Activated T-cell treated with anti-CD3 and anti-CD28 coated beads, Interleukin-2, amount 50 U/mL, for 1 hour (primary cell): ENCODE results near the gene PHAF1.

Experiments
- DNase-seq: peaks from one replicate; pipeline ENCODE4 v3.0.0-alpha.2; 2020

Gene PHAF1

DNA sequence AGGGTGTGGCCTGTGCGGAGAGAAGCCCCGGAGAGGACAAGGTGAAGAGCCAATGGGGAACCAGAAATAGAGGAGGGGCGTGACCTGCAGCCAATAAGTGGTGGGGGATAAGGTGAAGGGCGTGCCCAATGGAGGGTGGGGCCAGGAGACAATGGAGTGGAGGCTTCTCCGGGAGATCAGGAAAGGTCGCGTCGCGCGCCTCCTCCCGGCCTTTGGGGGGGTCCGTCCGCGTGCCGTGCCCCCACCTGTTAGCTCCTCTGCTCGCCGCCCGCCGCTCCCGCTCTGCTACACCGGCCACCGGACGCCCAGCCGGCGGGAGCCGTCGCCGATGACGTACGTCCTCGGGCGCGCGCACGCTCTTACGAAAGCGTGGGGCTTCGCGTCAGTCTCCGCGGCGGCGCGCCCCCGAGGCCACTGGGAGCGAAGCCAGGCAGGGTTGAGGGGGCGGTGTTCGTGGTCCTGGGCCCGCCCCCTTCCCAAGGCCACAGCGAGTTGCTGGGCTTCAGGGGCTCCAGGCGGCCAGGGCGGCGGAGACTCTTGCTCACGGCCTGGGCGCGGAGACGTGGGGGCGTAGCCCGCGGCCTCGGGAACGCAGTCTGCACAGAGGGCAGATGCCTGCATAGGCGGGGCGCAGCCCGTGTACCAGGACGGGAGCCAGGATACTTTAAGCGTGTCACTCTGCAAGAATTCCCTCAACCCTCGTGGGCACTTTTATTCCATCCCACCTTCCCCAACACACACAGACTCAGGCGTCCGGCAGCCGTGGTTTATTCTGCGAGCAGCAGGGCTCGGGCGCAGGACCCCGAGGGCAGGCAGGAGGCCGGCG is 74.1 kb downstream of the PHAF1 start, which contains the start of gene MATCAP1:
MATCAP1 (minus strand) TSS at position 337 of the 826 bp plus-strand sequence. CDS start 3,353 bp downstream, outside the sequence.
- DNase-seq: peak; percentile 90

- no peak for DNase-seq
These were observed 74.8 kb downstream of the PHAF1 start for GRCh38 chr16:67184453-67184994.

- peak; percentile 87 for DNase-seq
These were observed 75.4 kb downstream of the PHAF1 start for GRCh38 chr16:67184995-67185650.

- DNase-seq: no peak
These were observed 76.0 kb downstream of the PHAF1 start for GRCh38 chr16:67185651-67186134.

DNA sequence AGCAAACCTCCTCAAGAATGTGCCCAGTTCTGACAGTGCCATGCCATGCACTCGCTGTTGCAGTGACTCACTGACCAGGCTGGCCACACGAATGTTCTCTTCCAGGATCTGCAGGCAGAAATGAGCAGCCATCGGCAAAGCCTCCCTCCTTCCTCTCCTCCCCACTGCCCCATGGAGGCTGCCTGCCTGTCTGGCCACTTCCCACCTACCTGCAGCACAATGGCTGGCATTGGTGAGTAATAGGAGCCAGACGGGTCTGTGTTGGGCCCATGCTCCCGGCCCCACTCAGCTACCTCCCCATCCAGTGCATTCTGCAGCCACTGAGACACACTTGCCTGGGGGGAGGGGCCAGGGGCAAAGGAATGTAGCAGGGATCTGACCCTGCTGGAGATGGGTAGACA is 76.8 kb downstream of the PHAF1 start:
- no peak for DNase-seq

- no peak for DNase-seq
These were observed 77.6 kb downstream of the PHAF1 start for GRCh38 chr16:67187175-67187890.

GRCh38 chr16:67188323-67188722 is 78.6 kb downstream of the PHAF1 start:
- no peak for DNase-seq

DNA sequence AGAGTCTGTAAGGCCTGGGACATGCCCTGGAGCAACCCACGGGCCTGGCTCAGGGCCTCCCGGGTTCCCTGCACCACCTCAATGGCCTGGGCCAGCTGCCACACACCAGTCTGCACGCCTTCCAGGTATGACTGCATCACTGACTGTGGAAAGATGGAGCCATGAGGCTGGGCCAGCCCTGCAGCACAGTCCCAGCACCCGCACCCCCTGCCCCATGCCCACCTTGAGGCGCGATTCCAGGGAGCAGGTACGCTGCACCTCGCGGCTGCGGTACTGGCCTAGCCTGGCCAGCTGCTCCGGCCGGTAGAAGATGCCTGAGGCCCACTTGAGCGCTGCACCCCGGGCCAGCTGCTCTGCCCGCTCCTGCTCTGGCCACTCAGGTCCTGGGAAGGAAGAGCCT is 79.1 kb downstream of the PHAF1 start:
- DNase-seq: no peak

DNA sequence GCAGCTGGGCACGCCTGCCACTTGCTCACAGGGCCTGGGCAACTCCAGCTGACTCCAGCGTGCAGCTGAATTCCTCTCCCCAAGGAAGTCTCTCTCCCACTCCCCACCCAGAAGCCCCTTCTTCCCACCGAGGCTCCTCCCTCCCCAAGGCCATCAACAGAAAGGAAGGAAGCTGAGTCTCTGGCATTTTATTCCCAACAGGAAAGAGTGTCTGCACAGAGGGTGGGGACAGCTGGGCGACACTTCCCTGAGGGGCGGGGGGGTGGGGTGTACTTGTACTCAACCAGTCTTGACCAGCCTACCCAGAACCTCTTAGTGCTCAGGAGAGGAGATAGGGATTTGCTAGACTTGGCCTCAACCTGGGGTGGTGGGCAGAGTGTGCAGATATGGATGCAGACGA is 80.3 kb downstream of the PHAF1 start, which contains the start of gene EXOC3L1:
EXOC3L1 (minus strand) TSS at position 96 of the 400 bp plus-strand sequence. CDS start 460 bp downstream, outside the sequence.
- no peak for DNase-seq

DNA sequence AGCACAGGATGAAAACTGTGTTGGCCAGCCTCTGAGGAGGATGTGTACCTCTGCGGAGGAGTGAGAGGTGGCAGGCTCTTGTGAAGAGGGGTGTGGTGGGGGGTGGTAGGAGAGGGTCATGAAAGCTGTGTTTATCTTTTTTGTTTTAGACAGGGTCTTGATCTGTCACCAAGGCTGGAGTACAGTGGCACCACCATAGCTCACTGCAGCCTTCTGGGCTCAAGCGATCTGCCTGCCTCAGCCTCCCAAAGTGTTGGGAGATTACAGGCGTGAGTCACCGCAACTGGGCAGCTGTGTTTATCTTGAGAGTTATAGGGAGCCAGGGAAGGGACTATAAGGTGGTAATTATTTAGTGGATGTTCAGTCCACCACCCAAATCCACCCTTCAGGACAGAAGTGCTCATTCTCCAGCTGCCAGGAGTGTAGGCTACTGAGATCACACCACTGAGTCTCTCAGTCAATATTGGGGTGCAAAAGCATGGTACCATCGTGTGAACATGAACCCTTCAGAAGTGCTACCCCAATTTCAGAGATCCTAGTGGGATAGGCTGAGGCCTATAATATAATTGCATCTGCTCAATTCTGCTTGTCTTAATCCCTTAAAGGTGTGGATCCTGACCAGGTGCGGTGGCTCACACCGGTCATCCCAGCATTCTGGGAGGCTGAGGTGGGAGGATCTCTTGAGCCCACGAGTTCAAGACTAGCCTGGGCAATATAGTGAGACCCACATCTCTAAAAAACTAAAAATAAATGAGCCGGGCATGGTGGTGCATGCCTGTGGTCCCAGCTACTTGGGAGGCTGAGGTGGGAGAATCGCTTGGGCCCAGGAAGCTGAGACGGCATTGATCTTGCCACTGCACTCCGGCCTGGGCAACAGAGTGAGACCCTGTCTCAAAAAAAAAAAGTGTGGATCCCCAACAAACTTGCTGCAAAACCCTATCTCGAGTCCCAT is 81.0 kb downstream of the PHAF1 start:
- DNase-seq: no peak

GRCh38 chr16:67191411-67191994 is 81.8 kb downstream of the PHAF1 start:
- DNase-seq: no peak

- peak; percentile 83 for DNase-seq
These were observed 82.4 kb downstream of the PHAF1 start, which contains the start of gene E2F4 for GRCh38 chr16:67191995-67192681. Gene E2F4 (plus strand): TSS chr16:67192155. CDS start chr16:67192228, 73 bp downstream.

GRCh38 chr16:67192781-67193361 is 83.1 kb downstream of the PHAF1 start:
- DNase-seq: no peak

GRCh38 chr16:67193536-67193935 is 83.8 kb downstream of the PHAF1 start:
- no peak for DNase-seq

DNA sequence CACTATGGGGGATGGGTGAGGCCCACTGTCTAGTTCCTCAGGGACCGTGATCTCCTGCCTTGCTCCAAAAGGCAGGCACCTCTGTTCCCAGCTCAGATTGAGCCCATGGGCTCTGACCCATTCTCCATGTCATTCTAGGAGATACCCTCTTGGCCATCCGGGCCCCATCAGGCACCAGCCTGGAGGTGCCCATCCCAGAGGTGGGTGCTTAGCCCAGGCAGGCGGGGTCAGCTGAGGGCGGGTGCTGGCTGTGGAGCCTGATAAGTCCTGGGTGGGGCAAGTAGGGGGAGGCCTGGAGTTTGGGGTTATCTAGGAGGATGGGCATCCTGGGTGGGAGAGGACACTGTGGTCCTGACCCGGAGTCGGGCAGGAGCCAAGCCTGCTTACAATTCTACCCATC is 84.5 kb downstream of the PHAF1 start:
- no peak for DNase-seq

DNA sequence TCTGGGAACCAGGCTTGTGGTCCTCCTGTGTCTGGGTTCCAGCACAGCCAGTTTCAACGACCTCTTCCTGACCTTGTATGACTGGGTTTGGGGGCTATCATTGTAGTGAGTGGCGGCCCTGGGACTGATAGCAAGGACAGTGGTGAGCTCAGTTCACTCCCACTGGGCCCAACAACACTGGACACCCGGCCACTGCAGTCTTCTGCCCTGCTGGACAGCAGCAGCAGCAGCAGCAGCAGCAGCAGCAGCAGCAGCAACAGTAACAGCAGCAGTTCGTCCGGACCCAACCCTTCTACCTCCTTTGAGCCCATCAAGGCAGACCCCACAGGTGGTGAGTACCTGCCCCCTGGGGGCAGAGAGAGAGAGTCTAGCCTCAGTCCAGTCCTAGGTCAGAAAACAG is 85.9 kb downstream of the PHAF1 start:
- DNase-seq: no peak

DNA sequence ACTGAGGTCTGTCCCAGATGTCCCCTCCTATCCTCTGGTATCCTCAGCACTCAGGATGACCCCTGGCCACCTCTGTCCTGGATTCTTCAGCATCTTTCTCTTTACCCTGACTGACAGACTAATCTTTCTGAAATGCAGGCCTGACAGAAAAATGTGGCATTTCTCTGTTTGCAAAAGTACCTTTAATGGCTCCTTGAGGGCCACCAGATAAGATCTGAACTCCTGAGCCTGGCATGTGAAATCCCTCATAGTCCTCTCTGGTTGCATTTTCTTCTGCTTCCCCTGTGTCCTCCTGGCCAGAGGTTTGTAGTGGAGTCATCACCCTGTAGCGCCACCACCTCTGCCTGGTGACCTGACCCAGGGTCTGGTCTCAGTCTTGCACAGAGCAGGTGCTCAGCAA is 87.1 kb downstream of the PHAF1 start:
- DNase-seq: no peak

GRCh38 chr16:67197704-67198103 is 88.0 kb downstream of the PHAF1 start:
- no peak for DNase-seq
